ENCODE data around the gene RNF169.

DNA sequence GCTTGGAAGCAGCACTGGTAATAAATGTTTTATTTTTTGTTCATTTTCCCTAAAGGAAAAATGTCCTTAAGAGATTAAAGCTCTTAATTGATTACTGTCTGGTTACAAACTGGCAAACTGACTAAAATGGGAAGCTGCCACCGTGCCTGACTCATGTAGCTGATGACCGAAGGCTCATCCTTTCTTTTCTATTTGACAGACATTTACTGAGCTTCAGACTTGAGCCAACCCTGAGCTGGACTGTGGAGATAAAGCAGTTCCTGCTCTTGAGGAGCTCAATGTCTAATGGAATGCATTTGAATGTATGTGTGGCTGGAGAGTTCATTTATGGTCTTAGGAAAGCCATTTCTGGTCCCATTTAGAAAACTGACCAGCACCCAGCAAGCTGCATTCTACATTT lies 91.3 kb downstream of the RNF169 start:
- TF ChIP-seq, protein P1, sequence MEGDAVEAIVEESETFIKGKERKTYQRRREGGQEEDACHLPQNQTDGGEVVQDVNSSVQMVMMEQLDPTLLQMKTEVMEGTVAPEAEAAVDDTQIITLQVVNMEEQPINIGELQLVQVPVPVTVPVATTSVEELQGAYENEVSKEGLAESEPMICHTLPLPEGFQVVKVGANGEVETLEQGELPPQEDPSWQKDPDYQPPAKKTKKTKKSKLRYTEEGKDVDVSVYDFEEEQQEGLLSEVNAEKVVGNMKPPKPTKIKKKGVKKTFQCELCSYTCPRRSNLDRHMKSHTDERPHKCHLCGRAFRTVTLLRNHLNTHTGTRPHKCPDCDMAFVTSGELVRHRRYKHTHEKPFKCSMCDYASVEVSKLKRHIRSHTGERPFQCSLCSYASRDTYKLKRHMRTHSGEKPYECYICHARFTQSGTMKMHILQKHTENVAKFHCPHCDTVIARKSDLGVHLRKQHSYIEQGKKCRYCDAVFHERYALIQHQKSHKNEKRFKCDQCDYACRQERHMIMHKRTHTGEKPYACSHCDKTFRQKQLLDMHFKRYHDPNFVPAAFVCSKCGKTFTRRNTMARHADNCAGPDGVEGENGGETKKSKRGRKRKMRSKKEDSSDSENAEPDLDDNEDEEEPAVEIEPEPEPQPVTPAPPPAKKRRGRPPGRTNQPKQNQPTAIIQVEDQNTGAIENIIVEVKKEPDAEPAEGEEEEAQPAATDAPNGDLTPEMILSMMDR (IDR thresholded peaks at IDR 0.05): no peak
- TF ChIP-seq POLR2A (IDR thresholded peaks at IDR 0.05) (no peak), POLR2AphosphoS5 (IDR thresholded peaks at IDR 0.05) (no peak)
